Right hindlimb (tissue), 1 donor: ENCODE data around the gene RAB40C.

Experiments used
- DNase-seq: peaks from one replicate; pipeline ENCODE4 v3.0.0-alpha.2; 2018

Gene RAB40C

DNA sequence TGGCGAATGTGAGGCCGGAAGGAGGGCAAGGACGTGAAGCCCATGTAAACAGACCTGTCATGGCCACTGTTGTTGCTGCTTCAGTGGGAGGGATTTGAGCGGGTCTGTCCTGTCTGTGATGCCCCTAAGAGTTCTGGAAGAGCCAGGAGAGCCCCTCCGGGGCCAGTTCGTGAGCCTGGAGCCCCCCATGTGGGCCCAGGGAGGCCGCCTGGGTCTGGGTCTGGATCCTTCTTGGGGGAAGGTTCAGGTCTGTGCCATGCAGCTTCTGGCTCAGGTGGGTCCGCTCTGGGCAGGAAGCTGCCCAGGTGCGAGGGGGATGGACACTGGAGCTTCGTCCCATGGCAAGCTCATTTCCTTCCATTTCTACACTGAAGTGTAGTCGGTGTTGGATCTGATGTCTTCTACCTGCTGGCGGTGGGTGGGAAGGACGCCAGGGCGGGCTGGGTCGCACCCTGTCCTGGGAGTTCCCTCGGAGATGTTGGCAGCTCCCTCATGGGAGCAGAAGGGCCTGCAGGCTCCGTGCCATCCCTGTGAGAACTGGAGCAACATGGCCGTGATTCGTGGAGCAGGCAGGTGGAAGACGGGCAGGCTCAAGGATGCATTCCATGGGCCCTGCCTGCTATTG, 29.7 kb downstream of the RAB40C start:
- no peak for DNase-seq

DNA sequence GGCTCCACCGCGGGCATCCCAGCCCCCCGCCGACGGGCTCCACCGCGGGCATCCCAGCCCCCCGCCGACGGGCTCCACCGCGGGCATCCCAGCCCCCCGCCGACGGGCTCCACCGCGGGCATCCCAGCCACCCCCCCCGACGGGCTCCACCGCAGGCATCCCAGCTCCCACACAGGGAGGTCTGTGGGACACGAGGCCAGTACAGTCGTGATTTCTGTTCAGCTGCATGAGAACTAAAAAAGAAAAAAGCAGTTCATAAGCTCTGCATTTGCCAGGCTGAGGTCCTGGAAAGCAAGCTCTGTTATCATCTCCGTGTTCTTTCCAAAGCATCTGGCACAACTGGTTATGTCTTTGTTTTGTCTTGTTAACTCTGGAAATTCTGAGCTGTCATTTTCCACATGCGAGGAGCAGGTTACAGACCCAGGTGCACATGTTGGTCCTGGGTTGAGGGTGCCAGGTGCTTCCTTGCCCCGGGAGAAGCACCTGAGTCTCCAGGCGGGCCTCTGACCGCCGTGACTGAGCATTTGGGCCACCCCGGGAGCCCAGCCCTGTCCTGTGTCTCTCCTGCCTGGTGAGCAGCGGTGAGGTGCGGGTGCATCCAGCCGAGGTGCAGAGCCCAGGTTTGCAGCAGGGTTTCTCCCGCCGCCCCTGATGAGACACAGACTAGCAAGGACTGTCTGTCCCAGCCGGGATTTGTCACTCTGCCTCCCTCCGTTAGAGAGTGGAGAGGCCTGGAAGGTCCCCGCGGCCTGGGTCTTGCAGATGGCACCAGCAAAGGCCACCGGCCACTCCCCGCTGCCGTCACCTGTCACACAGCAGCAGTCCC, 31.0 kb downstream of the RAB40C start:
- DNase-seq: no peak

DNA sequence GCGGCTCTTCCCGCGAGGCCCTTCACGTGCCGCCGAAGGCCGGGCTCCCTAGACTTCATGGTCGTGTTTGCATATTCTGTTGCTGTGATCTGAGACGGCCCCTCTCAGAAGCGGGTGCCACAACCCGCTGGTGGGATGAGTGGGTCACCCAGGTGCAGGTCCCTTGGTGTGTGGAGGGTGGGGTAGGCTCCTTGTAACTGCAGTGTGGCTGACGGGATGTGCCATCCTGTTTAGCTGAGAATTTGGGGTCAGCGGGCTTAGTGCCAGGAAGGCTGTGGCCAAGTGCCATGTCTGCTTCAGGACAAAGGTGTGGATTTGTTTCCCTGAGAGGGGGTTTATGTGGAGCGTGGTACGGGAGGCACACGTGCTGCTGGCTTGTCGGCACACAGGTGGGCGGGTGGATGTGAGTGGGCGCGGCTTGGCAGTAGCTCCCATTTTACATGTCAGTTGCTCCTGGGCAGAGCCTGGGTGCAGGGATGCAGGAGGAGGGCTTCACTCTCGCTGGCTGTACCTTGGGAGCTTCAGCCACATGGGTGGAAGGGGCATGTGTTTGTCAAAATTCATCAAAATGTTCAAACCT, 31.8 kb downstream of the RAB40C start:
- no peak for DNase-seq

DNA sequence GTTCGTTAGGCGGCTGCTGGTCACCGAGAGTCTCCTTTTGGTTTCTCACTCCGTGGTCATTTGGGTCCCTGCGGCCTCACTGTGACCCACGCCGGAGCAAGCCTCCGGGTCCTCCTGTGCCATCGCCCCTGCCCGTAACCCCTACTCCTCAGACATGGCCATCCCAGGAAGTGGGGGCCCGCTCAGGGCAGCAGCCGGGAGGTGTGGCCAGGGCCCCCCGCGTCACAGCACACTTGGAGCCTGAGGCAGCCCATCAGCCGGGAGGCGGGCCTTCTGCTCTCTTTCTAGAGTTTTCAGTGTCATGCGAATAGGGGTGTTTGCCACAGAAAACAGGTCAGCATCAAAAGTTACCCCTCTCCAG, 33.0 kb downstream of the RAB40C start:
- no peak for DNase-seq

DNA sequence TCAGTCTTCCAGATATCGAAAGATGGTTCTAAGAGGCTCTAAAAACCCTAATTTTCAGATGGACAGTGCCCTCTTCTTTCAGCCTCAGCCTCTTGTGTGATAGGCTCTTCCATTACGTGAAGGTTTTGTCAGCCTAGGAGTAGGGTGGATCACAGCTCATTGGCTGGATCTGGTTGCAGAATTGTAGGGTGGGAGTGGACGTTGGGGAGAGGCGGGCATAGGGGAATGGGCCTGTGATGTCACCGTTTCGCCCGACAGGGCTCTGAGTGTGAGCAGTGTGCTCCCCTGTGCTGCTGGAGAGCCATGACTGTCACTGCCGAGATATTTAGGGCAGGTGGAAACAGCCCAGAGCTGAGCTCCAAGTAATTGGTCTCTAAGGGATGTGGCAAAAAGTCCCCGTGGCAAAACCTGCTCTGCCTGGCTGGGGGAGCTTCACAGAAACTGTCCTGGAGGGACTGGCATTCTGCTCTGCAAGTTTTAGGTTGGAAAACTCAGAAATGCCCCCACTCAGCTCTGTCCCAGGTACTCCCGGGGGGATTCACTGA, 34.7 kb downstream of the RAB40C start:
- DNase-seq: no peak

DNA sequence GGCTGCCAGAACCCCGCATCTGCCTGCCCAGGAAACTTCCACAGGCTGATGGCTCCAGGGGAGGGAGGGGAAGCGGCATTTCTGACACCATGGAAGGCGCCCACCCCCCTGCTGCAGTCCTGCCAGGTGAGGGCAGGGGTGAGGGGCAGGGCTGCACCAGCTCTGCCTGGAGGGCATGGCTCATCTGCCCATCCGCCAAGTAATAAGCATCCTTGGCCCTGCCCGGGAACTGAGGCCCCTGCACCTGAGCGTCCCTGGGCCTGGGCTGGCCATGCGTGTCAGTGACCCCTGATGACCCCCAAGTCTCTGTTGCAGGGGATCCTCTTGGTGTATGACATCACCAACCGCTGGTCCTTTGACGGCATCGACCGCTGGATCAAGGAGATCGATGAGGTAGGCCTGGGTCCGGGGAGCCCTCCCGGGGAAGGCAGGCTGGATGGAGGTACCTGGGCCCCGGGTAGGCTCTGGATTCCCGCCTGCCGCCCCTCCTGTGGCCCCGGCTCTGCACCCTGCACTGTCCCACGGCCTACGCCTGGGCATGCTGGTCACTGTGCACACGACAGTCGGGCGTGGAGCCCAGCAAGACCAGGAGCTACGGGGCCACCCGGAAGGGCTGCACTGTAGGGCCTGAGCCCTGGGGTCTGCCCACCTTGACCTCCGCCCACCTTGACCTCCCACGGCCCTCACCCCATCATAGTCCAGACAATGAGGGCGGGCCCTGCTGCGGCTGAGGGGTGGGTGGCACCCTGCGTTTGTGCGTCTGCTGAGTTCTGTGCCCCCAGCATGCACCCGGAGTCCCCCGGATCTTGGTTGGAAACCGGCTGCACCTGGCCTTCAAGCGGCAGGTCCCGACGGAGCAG, 35.5 kb downstream of the RAB40C start:
- no peak for DNase-seq

DNA sequence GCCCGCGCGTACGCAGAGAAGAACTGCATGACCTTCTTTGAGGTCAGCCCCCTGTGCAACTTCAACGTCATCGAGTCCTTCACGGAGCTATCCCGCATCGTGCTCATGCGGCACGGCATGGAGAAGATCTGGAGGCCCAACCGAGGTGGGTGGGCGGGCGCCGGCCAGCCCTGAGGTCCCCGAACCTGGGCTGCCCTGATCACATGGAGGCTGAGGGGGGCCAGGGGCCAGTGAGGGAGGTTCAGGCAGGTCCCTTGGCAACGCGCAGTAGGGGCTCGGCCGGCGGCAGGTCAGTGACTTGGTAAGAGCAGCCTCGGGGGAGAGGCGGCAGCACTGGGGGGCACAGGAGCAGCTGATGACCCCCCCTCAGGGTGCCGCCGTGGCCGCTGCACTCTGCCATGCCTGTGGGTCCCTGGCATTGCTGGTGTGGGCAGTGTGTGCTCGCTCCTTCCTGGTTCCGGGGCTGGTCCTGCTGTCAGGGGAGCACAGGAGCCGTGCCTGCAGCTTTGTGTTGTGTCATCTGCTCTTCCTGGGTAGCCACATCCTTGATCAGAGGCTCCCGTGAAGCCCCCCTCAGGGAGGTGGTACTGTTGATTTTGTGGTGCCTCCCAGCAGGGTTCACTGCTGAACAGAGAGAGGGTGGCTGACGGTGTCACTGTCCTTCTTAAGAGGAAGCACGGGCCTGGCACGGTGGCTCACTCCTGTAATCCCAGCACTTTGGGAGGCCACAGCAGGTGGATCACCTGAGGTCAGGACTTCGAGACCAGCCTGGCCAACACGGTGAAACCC, 36.3 kb downstream of the RAB40C start:
- DNase-seq: no peak

DNA sequence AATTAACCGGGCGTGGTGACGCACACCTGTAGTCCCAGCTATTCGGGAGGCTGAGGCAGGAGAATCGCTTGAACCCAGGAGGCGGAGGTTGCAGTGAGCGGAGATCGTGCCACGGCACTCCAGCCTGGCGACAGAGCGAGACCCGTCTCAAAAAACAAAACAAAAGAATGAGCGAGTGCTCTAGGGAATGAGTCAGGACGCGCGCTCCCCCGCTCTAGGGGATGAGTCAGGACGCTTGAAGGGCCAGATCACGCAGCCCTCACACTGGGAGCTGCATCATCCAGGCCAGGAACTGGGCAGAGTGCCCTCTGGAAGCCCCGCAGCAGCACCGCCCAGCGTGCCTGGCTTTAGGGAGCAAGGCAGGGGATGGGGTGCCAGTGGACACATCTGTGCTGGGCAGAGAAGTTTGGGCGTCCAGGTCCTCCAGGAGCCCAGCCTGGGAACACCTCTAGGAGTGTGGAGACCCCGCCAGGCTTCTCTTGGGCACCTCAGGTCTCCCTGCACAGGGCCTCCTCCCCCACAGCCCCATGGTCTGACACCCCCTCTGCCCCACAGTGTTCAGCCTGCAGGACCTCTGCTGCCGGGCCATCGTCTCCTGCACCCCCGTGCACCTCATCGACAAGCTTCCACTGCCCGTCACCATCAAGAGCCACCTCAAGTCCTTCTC, 37.1 kb downstream of the RAB40C start:
- no peak for DNase-seq

DNA sequence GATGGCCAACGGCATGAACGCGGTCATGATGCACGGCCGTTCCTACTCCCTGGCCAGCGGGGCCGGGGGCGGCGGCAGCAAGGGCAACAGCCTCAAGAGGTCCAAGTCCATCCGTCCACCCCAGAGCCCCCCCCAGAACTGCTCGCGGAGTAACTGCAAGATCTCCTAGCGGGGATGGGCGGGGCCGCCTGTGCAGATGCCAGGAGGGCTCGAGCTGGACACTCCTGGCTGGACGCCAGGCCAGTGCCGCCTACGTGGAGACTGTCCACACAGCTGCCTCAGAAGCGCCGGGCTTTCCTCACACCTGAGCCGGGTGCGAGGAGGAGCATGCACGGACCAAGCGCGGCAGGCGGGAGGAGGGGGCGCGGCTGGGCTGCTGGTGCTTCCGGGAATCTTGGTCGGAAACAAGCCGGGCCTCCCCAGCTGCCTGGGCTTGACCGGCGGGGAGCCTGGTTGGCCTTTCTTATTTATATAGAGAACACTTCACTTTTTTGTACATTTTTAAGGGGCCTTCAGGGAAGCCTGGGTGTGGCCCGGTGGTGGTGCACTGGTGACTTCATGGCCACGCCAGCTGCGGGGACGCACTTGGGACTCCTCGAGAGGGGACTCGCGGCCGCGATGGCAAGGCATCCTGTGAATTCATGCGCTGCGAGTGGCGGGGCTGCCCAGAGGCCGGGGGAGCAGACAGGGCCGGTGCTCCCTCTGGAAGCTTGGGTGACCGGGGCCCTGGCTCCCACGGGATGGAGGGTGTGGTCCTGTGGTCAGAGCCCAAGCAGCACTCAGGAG, 37.8 kb downstream of the RAB40C start:
- peak; percentile 32 for DNase-seq

DNA sequence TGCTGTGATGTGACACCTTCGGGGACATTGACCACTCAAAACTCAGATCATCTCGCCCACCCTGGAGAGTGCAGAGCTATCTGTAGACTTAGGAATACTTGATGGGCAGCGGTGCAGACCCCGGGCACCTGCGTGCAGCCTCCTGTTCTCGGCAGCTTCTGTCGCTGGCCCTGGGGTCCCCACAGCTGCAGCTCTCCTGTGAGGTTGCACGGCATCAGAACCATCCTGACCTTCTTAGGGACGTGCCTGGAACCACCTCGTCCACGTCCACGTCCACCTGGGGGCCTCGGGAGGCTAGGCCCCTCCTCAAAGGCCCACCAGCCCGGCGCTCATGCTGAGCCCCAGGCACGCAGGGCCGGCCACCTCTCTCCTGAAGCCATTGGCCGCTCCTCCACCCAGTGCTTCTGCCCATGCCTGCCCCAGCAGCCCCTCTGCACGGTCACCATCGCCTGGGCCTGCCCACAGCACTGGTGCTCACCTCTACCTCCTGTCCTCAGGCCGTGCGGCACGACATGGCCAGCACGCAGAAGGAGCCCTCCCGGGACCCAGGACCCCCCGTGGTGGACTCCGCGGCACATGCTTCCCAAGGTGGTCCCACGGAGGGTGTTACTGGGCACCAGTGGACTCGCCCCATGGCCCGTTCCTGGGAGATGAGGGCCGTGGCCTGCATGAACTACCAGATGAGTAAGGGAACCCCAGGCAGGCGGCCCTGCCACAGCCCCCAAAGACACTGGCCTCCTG, 38.6 kb downstream of the RAB40C start:
- peak; percentile 15 for DNase-seq

DNA sequence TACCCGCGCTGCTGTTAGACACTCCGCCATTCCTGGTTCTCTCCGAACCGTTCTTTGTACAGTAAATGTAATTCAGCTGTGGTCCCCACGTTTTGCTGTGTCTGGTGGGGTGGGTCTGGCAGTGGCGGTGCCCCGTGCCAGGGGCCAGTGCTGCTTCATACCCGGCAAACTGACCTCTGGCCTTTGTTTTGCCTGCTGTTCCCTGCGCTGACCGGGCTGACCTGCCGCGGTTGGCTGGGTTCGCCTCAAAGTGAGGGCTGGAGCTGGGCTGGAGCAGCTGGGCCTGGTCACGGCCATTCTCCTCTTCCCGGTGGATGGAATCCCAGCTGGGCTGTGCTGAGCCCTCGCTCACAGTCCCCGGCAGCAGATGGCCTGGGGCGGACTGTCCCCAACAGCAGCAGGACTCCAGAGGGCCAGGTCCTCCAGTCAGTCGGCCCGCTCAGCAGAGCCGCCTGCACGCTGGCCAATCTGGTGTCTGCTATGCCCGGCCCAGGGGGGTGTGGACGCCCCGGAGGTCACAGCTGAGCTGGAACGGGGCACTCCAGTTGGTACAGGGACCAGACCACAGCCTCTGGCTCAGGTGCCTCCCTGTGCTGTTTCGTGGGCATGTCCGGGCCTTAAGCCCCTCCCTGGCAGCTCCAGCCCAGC, 39.4 kb downstream of the RAB40C start:
- DNase-seq: peak; percentile 79

DNA sequence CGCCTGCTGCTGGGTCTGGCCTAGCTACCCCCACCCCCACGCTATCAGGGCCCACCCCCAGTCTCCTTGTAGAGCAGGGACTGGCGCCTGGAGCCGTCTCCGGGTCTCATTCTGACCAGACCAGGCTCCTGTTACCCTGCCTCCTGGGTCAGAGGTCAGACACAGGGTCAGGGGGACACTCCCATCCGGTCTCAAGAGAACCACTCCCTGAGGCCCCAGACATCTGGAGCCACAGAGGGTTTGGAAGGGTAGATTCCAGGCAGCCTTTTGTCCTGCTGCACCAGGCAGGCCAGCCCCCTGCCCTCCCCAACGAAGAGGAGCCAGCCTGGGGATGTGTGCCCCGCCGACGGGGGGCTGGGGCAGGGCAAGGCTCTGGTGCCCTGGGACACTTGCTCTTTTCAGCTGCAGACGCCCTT, 40.0 kb downstream of the RAB40C start:
- DNase-seq: no peak

DNA sequence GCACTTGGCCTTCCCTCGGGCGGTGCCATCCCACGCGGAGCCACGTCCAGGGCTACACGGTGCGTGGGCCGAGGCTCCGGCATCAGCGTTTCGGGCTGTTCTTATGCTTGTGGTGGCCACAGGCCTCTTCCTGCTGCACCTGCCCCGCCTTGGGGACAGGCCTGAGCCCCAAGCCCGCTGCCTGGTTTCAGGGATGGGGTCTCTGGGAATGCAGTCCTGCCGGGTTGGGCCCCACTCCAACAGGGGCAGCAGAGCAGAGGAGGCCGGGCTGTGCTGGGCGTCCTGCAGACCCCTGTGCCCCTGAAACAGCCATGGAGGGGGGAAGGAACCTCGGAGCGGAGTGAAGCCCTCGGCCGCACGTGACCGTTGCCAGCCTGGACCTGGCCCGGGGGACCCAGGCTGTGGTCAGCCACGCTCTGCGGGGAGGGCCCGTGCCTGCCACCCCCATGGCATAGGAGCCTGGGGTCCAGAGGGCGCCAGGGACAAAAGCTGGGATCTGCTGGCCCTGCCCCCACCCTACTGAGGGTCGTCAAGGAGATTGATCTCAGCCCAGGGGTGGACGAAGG, 40.5 kb downstream of the RAB40C start:
- DNase-seq: no peak

DNA sequence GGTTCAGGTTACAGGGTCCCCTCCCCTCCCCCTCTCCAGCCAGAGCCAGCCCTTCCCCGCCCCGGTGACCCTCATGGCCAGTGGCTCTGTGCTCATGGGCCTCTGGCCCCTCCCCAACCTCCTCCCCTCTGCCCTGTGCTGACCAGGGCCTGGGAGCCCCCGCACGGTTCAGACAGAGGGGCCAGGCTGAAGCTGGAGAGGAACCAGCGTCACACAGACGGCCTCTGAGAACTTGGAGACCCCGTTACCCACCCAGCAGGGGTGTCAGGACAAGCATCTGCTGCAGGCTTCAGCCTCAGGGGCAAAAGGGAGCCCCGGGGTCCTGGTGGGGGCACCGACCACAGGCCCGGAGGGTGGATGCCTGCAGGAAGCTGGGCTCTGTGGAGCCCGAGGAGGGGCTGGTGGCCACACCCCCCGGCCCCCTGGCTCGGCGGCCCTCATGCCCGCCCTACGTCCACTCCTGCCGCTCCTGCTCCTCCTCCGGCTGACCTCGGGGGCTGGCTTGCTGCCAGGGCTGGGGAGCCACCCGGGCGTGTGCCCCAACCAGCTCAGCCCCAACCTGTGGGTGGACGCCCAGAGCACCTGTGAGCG, 41.0 kb downstream of the RAB40C start, which contains the start of gene WFIKKN1:
WFIKKN1 (plus strand) TSS at position 171 of the 591 bp plus-strand sequence; CDS start at position 440, 269 bp downstream.
- no peak for DNase-seq

DNA sequence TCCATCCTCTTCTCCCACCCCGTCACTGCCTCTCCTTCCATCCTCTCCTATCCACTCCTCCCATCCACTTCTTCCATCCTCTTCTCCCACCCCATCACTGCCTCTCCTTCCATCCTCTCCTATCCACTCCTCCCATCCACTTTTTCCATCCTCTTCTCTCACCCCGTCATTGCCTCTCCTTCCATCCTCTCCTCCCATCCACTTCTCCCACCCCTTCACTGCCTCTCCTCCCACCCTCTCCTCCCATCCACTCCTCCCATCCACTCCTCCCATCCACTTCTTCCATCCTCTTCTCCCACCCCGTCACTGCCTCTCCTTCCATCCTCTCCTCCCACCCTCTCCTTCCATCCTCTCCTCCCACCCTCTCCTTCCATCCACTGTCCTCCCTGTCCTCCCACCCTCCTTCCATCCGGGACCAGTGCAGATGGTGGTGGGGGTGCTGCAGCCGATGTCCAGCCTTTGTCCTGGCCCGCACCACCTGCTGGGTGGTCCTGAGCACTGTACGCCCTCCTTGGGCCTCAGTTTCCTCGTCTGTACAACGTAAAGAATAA, 42.0 kb downstream of the RAB40C start:
- no peak for DNase-seq

DNA sequence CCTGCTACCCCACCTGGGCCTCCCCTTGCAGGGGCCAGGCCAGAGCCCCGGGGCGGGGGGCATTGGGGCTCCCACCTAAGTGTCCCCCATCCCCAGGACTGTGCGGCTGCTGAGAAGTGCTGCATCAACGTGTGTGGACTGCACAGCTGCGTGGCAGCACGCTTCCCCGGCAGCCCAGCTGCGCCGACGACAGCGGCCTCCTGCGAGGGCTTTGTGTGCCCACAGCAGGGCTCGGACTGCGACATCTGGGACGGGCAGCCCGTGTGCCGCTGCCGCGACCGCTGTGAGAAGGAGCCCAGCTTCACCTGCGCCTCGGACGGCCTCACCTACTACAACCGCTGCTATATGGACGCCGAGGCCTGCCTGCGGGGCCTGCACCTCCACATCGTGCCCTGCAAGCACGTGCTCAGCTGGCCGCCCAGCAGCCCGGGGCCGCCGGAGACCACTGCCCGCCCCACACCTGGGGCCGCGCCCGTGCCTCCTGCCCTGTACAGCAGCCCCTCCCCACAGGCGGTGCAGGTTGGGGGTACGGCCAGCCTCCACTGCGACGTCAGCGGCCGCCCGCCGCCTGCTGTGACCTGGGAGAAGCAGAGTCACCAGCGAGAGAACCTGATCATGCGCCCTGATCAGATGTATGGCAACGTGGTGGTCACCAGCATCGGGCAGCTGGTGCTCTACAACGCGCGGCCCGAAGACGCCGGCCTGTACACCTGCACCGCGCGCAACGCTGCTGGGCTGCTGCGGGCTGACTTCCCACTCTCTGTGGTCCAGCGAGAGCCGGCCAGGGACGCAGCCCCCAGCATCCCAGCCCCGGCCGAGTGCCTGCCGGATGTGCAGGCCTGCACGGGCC, 42.8 kb downstream of the RAB40C start:
- no peak for DNase-seq
